Fibroblast of skin of back (primary cell): ENCODE data around the gene CYRIA.

Experiments
- DNase-seq: peaks from one replicate; pipeline ENCODE4 v3.0.0-alpha.2; 2013

Gene CYRIA

DNA sequence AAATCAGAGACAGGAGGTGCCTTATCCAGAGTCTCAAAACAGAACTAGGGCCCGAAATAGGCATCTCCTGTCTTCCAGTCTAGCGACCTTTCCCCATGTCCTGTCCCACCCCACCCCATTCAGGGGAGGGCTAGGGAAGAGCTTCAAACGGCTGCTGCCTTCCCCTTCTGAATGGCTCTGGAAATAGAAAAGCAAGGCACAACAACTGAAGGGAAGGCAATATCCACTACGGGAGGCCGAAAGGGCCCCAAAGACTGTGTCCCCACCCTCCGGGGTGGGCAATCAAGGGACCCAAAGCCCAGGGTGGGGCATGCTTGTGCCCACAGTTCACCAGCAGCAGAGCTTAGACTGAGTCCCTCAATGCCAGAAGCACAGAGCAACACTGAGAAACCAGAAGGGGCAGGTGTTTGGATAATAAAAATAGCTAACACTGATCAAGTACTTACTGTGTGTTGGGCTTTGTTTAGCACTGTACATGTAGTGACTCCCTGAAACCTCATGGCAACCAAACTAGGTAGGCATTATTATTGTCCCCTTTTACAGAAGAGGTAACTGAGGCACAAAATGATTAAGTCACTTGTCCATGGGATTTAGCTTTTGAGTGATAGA is 38.5 kb downstream of the CYRIA start:
- DNase-seq, result no peak

DNA sequence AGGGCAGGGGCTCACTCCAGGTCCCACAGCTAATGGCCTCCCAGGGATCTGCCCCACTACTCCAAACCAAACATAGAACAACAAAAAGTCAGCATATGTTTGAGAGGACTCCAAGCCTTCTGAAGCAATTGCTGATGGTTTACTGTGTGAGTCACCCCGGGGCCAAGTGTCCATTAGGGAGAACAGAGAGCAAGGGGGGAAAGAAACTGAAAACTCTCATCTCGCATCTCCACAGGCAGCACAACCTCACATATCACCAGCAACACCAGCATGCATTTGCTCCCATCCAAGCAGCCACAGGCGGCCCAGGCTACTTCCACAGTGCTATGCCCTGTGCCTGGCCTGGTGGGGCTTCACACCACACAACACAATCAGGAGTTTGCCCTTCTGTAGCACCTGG is 39.1 kb downstream of the CYRIA start:
- peak; percentile 27 for DNase-seq

DNA sequence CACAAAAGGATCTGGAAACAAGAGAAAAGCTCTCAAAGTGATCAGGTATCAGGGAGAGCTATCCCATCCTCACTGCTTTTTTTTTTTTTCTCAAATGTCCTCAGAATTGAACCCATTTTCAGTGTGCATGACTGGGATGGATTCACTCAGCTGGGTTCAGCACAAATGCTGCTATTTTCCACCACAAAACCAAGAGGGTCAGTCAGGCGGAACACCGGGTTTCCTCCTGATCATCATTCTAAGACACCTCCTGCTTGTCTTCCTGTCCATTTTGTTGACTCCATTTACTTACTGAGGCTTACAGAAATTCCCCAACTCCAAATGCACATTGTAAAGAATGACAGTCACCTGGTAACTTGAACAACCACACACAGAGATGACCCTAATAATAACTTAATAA is 39.9 kb downstream of the CYRIA start:
- no peak for DNase-seq

DNA sequence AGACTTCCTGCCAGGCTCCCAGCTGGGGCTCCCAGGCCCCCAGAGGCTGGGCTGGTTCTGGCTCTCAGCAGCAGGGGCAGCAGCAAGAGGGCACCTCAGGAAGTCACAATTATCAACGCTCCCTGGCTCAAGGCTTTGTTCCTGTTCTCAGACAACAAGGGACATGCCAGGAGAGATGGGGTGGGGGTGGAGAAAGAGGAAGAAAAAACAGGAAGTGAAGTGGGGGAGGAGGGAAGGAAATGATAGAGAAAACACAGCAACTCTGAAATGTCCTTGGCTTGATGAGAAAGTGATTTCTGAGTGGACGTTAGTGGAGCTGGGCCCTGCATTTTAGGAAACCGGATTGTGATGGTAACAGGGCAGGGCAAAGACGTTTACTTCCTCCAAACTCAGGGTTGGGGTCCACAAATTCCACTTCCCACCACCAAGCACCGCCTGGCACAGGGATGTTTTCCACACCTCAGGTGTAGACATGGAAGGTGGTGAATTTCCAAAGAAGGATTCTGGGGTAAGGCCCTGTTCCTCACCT is 40.4 kb downstream of the CYRIA start:
- no peak for DNase-seq

DNA sequence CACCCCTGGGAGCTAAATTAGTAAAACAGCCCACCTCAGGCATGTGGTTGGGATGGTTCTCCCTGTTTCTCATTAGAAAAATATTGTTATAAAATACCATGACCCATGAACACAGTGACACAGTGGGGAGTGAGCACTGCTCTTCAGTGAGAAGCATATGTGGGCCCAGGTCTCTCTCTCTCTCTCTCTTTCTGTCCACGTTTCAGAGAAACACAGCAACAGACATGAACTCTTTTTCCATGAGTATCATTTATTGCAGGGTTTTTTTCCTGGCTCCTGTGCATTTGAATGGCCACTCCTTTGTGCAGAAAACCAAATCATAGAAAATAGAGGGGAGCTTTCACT is 41.2 kb downstream of the CYRIA start:
- no peak for DNase-seq

DNA sequence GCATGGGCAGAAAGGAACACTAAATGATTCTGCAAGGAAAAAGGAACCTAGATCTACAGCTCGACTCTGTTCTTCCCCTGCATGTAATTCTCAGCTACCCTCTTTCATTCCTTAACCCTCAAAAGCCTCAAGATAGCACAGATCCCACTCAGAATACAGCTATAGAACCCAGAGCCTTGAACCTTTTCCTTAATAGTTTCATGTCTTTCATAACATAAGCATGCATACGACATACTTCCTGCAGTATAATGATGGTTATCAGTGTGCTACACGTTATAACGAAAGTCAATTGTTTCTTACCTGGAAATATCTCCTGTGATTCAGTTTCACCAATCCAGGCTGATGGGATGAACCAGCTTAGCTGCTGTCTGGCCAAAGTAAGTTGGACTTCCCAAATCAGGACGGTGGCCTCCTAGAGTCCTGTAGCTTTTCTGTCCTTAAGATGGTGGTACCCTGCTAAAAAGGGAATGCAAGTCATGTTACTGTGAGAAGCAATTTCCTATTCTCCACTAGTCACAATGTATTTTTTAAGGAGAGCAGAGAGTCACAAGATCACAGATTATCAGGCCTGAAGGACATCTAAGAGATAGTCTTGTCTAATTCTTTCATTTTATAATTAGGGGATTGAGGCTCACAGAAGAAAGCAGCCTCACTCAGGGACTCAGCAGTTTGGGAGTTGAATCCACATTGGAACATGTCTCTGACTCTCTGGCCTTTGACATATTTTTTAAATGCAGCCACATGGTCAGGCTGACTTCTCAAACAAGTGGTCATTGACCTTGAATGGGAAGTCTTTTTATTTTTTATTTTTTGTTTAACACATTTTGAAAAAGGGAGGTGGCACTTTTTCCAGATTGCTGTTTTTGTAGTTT is 41.8 kb downstream of the CYRIA start:
- DNase-seq, result no peak

DNA sequence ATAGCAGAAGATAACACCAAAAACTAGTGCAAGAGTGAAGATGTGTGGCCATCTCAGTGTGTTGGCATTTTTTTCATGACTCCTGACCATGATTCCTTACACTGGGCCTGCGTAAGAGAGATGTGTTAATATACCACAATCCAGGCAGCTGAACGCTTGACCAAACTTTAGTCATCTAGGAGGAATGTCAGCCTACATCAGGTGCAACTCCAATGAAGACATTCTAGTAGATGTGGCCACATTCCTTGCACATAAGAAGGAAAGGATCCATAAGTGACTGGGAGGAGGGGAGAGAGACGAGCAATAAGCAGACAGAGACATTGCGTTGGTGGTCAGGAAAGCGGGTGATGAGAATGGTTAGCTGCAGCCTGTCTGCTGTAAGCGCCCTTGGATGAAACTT is 42.6 kb downstream of the CYRIA start:
- DNase-seq, result peak; percentile 41

DNA sequence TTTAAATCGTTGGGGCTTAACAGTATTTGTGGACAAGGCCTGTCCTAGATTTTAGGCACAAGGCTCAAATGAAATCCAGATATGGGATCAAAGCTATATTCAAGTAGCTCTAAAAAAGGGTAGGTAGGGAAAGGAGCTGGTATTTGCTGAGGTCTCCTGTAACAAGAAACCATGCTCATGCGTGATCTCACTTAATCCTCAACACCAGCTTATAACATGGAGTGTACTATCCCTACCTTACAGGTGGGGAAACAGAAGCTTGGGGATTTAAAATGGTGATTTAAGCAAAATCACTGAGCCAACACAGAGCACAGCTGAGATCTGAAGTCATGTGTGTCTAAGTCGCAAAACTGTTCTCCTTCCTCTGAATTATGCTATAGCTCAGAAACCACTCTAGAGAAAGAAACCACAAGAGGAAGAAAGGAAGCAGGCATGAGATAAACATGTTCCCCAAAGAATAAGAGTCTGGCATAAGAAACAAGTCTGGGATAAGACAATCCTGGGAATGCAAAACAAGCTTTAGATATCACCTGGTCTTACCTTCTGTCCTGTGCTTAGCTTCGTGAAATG is 43.1 kb downstream of the CYRIA start:
- DNase-seq, result no peak

DNA sequence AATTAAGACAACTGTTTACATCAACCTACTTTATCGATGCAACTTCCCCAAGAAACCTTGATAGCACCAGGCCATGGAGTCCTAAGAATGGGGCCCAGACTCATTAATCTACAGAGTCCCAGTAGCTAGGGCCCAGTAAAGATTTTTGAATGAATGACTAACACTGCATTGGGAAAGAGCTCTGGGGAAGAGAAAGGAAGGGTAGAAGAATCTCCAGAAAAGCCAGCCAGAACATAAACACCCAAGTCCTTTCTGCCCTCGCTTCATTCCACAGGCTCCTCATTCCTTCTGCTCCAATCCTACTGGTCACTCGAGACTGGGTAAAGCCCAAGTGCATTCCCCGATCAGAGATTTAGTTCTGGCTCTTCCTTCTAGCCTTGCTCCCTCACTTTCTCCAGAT is 44.3 kb downstream of the CYRIA start:
- DNase-seq, result no peak

DNA sequence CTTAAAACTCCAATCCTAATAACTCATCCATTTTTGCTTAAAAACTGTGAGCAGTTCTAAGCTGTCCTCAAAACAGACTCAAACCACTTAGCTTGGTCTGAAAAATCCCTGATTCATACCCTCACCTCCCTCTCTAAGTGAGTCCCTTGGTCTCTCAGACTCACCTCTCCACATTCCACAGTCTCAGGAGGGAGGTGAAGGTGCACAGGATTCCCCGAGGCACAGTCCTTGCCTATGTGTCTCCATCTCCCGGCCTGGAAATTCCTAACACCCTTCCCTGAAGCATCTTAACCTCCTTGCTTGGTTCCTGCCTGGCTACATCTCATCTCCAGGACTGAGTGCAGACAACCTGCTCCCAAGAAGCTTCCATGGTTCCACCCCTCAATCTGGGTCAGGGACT is 45.0 kb downstream of the CYRIA start:
- DNase-seq, result no peak

DNA sequence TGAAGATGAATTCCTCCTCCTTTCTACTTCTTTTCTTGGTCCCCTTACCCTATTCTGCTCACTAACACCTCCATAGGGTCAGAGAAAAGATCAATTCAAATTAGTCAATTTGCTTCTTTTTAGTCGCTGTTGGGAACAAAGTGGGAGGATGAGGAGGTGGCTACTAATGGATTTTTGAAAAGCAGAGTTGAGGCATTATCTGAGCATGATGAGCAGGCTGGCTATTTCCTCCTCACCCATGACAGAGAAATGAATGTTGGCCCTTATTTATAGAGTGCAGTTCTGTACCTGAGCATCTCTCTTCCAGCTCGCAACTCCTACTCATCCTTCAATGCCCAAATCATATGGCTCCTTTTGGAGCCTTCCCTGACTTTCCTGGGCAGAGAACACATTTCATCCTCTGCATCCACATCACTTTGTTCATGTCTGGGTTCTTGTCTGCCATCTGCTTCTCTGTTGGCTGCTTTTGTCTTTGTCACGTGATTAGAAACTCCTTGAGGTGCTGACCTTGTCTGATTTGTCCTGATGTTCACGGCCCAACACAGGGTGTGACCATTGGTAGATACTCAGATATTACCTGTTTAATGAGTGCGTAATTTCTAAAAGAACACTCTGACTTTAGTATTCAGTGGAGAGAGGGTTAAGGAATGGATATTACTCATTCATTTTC is 45.9 kb downstream of the CYRIA start:
- no peak for DNase-seq

DNA sequence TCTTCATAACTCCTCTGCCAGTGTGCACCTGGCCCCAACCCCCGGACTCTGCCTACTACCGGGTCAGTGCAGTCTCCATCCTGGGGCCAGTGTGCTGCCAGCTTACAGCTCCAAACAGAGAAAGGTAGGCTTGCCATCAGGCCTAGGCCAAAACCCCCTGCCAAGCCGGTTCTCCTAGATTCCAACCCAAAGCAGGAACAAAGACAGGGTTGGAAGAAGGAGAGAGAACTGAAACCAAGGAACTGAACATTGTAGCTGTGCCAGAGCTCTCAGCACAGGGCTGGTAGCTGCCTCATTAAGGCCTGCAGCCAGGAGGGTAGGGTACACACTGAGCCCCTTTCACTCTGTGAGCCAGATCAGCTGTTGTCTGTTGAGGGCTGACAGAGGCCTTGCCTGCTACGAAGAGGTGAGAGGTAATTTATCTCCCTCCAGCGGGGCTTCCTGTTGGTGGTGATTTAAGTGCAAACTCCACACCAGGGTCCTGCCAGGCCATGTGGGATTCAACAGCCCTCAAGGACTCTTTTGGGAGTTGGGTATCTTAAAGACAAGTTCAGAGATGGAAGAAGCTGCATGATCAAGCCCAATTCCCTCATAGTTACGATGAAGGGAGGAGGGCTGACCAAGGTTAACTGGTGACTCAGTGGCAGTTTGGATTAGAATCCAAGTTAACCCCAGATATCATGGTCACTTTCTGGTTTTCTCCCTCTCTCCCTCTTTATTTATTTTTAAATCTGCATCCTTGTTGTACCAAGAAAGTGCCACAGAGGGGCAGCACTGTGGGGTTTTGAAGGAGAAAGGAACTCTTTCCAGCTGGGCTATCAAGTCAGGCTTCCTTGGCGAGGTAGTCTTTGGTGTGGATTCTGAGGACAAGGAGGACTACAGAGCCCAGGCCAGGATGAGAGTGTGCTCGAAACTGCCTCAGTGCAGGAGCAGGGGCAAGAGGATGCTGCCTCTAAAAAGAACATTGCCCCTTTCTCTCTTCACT is 48.1 kb downstream of the CYRIA start:
- peak; percentile 24 for DNase-seq
